SK-N-SH (cell line): ENCODE results near the gene ZCCHC7. TPM values are rescaled to one million over a fixed set of nuclear protein-coding genes. Genes with fewer than 3 reads are reported as not detected.

Source experiments
- CTCF ChIA-PET: fragments of 300-600, 350-600 bp; formaldehyde crosslinking; extraction: SDS; loops from one replicate; lab custom pipeline; 2021; lab: Yijun Ruan, JAX
- POLR2A ChIA-PET: fragments of 350-600 bp; sonication (Branson Sonifier 250); formaldehyde crosslinking; extraction: SDS; loops from one replicate; lab custom pipeline; 2020; ENCODE audit warnings: antibody characterized with exemption, inconsistent platforms; lab: Yijun Ruan, JAX
- DNase-seq: peaks from one replicate; pipeline ENCODE4 v3.0.0; 2012
- H2AFZ ChIP-seq: fragments of 200-600 bp; sonication (generic); 2 replicates; pipeline ENCODE4 v1.8.1; 2016; ENCODE audit warnings: antibody characterized with exemption, mild to moderate bottlenecking, low read depth
- H3F3A ChIP-seq: fragments of 200-600 bp; sonication (generic); replicated peaks from 2 replicates; pipeline ENCODE3; 2016; ENCODE audit warnings: antibody characterized with exemption, mild to moderate bottlenecking; ENCODE audit not compliant: insufficient read depth
- H3K27ac ChIP-seq, 2 experiments: fragments of 200-500 bp in 1 of 2; fragments of 200-600 bp in 1 of 2; sonication (Bioruptor generic) in 1 of 2; sonication (generic), shearing (Covaris generic) in 1 of 2; 2 replicates each; pipeline versions ENCODE4 v1.5.1 to v1.6.1; 2014 to 2016; ENCODE audit warnings: low read depth in 2 of 2, inconsistent platforms in 1 of 2, low read length in 1 of 2, mild to moderate bottlenecking in 1 of 2, mixed read lengths in 1 of 2
- H3K27me3 ChIP-seq: fragments of 200-600 bp; sonication (generic), shearing (Covaris generic); 2 replicates; pipeline ENCODE4 v1.6.1; 2016; ENCODE audit warnings: mixed run types; ENCODE audit not compliant: insufficient read depth
- H3K36me3 ChIP-seq, 2 experiments: fragments of 200-500 bp in 1 of 2; fragments of 200-600 bp in 1 of 2; sonication (Bioruptor generic) in 1 of 2; sonication (generic) in 1 of 2; replicated peaks in 1 of 2; 2 replicates each; pipeline versions ENCODE3 to v1.5.1; 2014 to 2016; ENCODE audit warnings: low read length in 1 of 2, mild to moderate bottlenecking in 1 of 2; ENCODE audit not compliant: insufficient read depth in 2 of 2, control insufficient read depth in 1 of 2
- H3K4me1 ChIP-seq, 2 experiments: fragments of 200-500 bp in 1 of 2; fragments of 200-600 bp in 1 of 2; sonication (Bioruptor generic) in 1 of 2; sonication (generic), shearing (Covaris generic) in 1 of 2; 2 replicates each; pipeline versions ENCODE4 v1.5.1 to v1.6.1; 2014 to 2016; ENCODE audit warnings: low read depth in 1 of 2, low read length in 1 of 2, mixed run types in 1 of 2; ENCODE audit not compliant: insufficient read depth in 2 of 2, control insufficient read depth in 1 of 2
- H3K4me2 ChIP-seq: fragments of 200-600 bp; sonication (generic), shearing (Covaris generic); 2 replicates; pipeline ENCODE4 v1.6.1; 2017; ENCODE audit warnings: mixed run types
- H3K4me3 ChIP-seq, 2 experiments: fragments of 200-500 bp in 1 of 2; fragments of 200-600 bp in 1 of 2; sonication (Bioruptor generic) in 1 of 2; sonication (generic), shearing (Covaris generic) in 1 of 2; 2 replicates each; pipeline versions ENCODE4 v1.5.1 to v1.8.1; 2014 to 2016; ENCODE audit warnings: low read depth in 2 of 2, inconsistent platforms in 1 of 2, low read length in 1 of 2, mild to moderate bottlenecking in 1 of 2, mixed read lengths in 1 of 2, moderate library complexity in 1 of 2
- H3K79me2 ChIP-seq: fragments of 200-600 bp; sonication (generic); 2 replicates; pipeline ENCODE4 v1.8.1; 2017; ENCODE audit warnings: mild to moderate bottlenecking; ENCODE audit not compliant: insufficient read depth
- H3K9ac ChIP-seq: fragments of 200-600 bp; sonication (generic); 2 replicates; pipeline ENCODE4 v1.6.1; 2017; ENCODE audit warnings: mixed run types
- H3K9me2 ChIP-seq: fragments of 200-600 bp; sonication (generic); 2 replicates; pipeline ENCODE4 v1.6.1; 2017; ENCODE audit warnings: mixed run types
- H3K9me3 ChIP-seq: fragments of 200-600 bp; sonication (generic); 2 replicates; pipeline ENCODE4 v1.6.1; 2017; ENCODE audit warnings: mixed run types, mild to moderate bottlenecking, moderate library complexity
- H4K20me1 ChIP-seq: fragments of 200-600 bp; sonication (generic); 2 replicates; pipeline ENCODE4 v1.6.1; 2017; ENCODE audit warnings: mild to moderate bottlenecking, mixed run types; ENCODE audit not compliant: insufficient read depth
- CHD2 ChIP-seq: fragments of 150-350 bp; IDR thresholded peaks from 2 replicates; pipeline ENCODE4 v1.6.1; 2018; ENCODE audit warnings: low read length; ENCODE audit not compliant: partially characterized antibody
- CTCF ChIP-seq: fragments of 200-600 bp; sonication (generic); IDR thresholded peaks from 2 replicates; pipeline ENCODE4 v1.6.1; 2017; ENCODE audit warnings: antibody characterized with exemption, mild to moderate bottlenecking, moderate library complexity
- EP300 ChIP-seq, 2 experiments: IDR thresholded peaks; 2 replicates each; pipeline versions ENCODE4 v1.4.0 to v1.6.1; 2012; ENCODE audit warnings: borderline replicate concordance in 1 of 2, low read depth in 1 of 2, low read length in 1 of 2
- EZH2phosphoT487 ChIP-seq: fragments of 200-600 bp; sonication (generic); IDR thresholded peaks from 2 replicates; pipeline ENCODE4 v1.6.1; 2017; ENCODE audit warnings: low read depth, mixed run types, mild to moderate bottlenecking, antibody characterized with exemption, moderate library complexity, borderline replicate concordance
- GABPA ChIP-seq: IDR thresholded peaks from 2 replicates; pipeline ENCODE4 v1.4.0; 2012; ENCODE audit warnings: low read depth, mild to moderate bottlenecking
- IRF3 ChIP-seq: fragments of 150-350 bp; IDR thresholded peaks from 2 replicates; pipeline ENCODE4 v1.6.1; 2016; ENCODE audit warnings: mild to moderate bottlenecking, low read depth, low read length
- NFIC ChIP-seq: IDR thresholded peaks from 2 replicates; pipeline ENCODE4 v1.4.0; 2012; ENCODE audit warnings: borderline replicate concordance
- NRF1 ChIP-seq: IDR thresholded peaks from 2 replicates; pipeline ENCODE4 v1.6.1; 2012; ENCODE audit warnings: low read depth, mild to moderate bottlenecking, low read length
- REST ChIP-seq: IDR thresholded peaks from 2 replicates; pipeline ENCODE4 v1.6.1; 2012; ENCODE audit warnings: mild to moderate bottlenecking, low read depth, low read length, moderate library complexity
- RFX5 ChIP-seq: IDR thresholded peaks from 2 replicates; pipeline ENCODE4 v1.6.1; 2012; ENCODE audit warnings: mild to moderate bottlenecking, improper control_type of control experiment, low read length
- RXRA ChIP-seq: IDR thresholded peaks from 2 replicates; pipeline ENCODE4 v1.4.0; 2012; ENCODE audit warnings: low read depth, mild to moderate bottlenecking, borderline replicate concordance
- SIN3A ChIP-seq: IDR thresholded peaks from 2 replicates; pipeline ENCODE4 v1.6.1; 2012; ENCODE audit warnings: low read depth, mild to moderate bottlenecking, low read length, moderate library complexity, borderline replicate concordance
- TCF12 ChIP-seq: IDR thresholded peaks from 2 replicates; pipeline ENCODE4 v1.4.0; 2012
- USF1 ChIP-seq: IDR thresholded peaks from 2 replicates; pipeline ENCODE4 v1.4.0; 2012; ENCODE audit warnings: low read depth, borderline replicate concordance
- YY1 ChIP-seq: IDR thresholded peaks from 2 replicates; pipeline ENCODE4 v1.4.0; 2012; ENCODE audit warnings: low read depth, mild to moderate bottlenecking
- ZBTB33 ChIP-seq: IDR thresholded peaks from 2 replicates; pipeline ENCODE4 v1.4.0; 2012; ENCODE audit warnings: low read depth, borderline replicate concordance
- WGBS: methylation state at CpG from one replicate; pipeline ENCODE4 v1.1.6; 2017; ENCODE audit warnings: low lambda C conversion rate; 5-methylcytosine and 5-hydroxymethylcytosine counted together
- polyA plus RNA-seq, 3 experiments: library from polyadenylated mRNA; depleted of rRNA; stranded (reverse); fragments of >200 nt; gene quantifications; 2 replicates each; pipeline ENCODE4 v1.2.3, GENCODE V29; 2012

The ZCCHC7 gene
- polyA plus RNA-seq, 1 of the 3 experiments (the other 2 are of a cell fraction): 12.6 TPM

GRCh38 chr9:37301854-37302172, 181.4 kb downstream of the ZCCHC7 start:
- H3K36me3 ChIP-seq: peaks cover 0 to 5% of the 10 kb centered on the region in 2 experiments
- H3F3A ChIP-seq: peaks cover 9% of the 10 kb centered on the region
- CTCF ChIA-PET: interaction anchor here (1.6 to 1.7 kb wide), 2 partner anchors 20 to 28 kb away, joined by 3 to 4 read pairs; no protein-coding TSS in a partner anchor
- DNase-seq: no peak
- no peaks in the 10 kb centered on the region for H3K9me3 ChIP-seq
- H3K27me3 ChIP-seq: no peaks in the 10 kb centered on the region
- no peak overlapping the region for H2AFZ ChIP-seq
- no peaks in the 10 kb centered on the region for H4K20me1 ChIP-seq
- no peak overlapping the region for H3K27ac ChIP-seq
- 77% methylated on average over 1 of the region's 1 CpG for WGBS
- H3K9me2 ChIP-seq: no peaks in the 10 kb centered on the region
- H3K79me2 ChIP-seq: peaks cover 9% of the 10 kb centered on the region
- TF ChIP-seq ZBTB33 (no peak), IRF3 (no peak), EP300 (IDR thresholded peaks at IDR 0.05; ENCODE audit: borderline replicate concordance in 1 of 2, low read depth in 1 of 2, low read length in 1 of 2) (no peak), REST (no peak), YY1 (no peak), EZH2phosphoT487 (no peak), SIN3A (no peak), USF1 (no peak), NFIC (no peak), CHD2 (no peak), TCF12 (no peak), GABPA (no peak), RXRA (no peak), CTCF (no peak), RFX5 (no peak), NRF1 (no peak)
- no peak overlapping the region for H3K4me3 ChIP-seq
- H3K4me2 ChIP-seq: no peak overlapping the region
- H3K4me1 ChIP-seq: peaks cover 0 to 4% of the 10 kb centered on the region in 2 experiments; a peak in 1 of 4 replicates
- POLR2A ChIA-PET: no interaction called here
- H3K9ac ChIP-seq: no peak overlapping the region
